ENCODE measurements around the gene OAS2.
A peak's percentile ranks its signal among the peaks of the same experiment; 100 is the strongest.

Gene OAS2

GRCh38 chr12:113005762-113006161, 27.4 kb downstream of the OAS2 start:
- TF ChIP-seq CTCF (conservative IDR thresholded peaks at IDR 0.05) (peak; percentile 51), ZFX (IDR thresholded peaks at IDR 0.05) (no peak)
- no peak overlapping the region for H3K27ac ChIP-seq

GRCh38 chr12:113006206-113006605, 27.9 kb downstream of the OAS2 start:
- H3K27ac ChIP-seq: no peak overlapping the region
- TF ChIP-seq CTCF (conservative IDR thresholded peaks at IDR 0.05): no peak
- no peak for TF ChIP-seq ZFX (IDR thresholded peaks at IDR 0.05)

- no peak for TF ChIP-seq ZFX (IDR thresholded peaks at IDR 0.05)
- TF ChIP-seq CTCF (conservative IDR thresholded peaks at IDR 0.05): no peak
Measured at GRCh38 chr12:113006641-113007040, 28.3 kb downstream of the OAS2 start.

GRCh38 chr12:113007166-113007565, 28.8 kb downstream of the OAS2 start:
- TF ChIP-seq ZFX (IDR thresholded peaks at IDR 0.05): no peak
- no peak for TF ChIP-seq CTCF (conservative IDR thresholded peaks at IDR 0.05)
- H3K27ac ChIP-seq: no peak overlapping the region

More at GRCh38 chr12:113006641-113007040, 28.3 kb downstream of the OAS2 start:
- H3K27ac ChIP-seq: no peak overlapping the region

- TF ChIP-seq ZFX (IDR thresholded peaks at IDR 0.05) (no peak), CTCF (conservative IDR thresholded peaks at IDR 0.05) (no peak)
- no peak overlapping the region for H3K27ac ChIP-seq
Measured at GRCh38 chr12:113010701-113011100, 32.4 kb downstream of the OAS2 start.

GRCh38 chr12:113014565-113014964, 36.2 kb downstream of the OAS2 start:
- TF ChIP-seq CTCF (conservative IDR thresholded peaks at IDR 0.05): no peak
- no peak for TF ChIP-seq ZFX (IDR thresholded peaks at IDR 0.05)
- no peak overlapping the region for H3K27ac ChIP-seq

GRCh38 chr12:113016796-113017195, 38.5 kb downstream of the OAS2 start:
- no peak for TF ChIP-seq ZFX (IDR thresholded peaks at IDR 0.05)
- TF ChIP-seq CTCF (conservative IDR thresholded peaks at IDR 0.05): no peak

More at GRCh38 chr12:113016796-113017195, 38.5 kb downstream of the OAS2 start:
- H3K27ac ChIP-seq: no peak overlapping the region

All from C4-2B (cell line).